Activated naive CD8-positive, alpha-beta T cell treated with anti-CD3 and anti-CD28 coated beads, Interleukin-2, amount 50 U/mL, for 24 hours (primary cell): Measurements from ENCODE around the gene MDM1.

Experiments
- ATAC-seq: fragments of 150-1000 bp; cut with Tn5 transposase; one replicate; pipeline ENCODE4 v1.10.0; 2021
- DNase-seq: peaks from one replicate; pipeline ENCODE4 v3.0.0; 2021
- H3K27ac Mint-ChIP-seq: one replicate; pipeline ENCODE4 v1.8.0; 2021; ENCODE audit warnings: mild to moderate bottlenecking, mixed read lengths
- H3K27me3 Mint-ChIP-seq: one replicate; pipeline ENCODE4 v1.8.0; 2021; ENCODE audit warnings: mixed read lengths
- H3K36me3 Mint-ChIP-seq: one replicate; pipeline ENCODE4 v1.8.0; 2021; ENCODE audit warnings: low read depth, mixed read lengths
- H3K4me1 Mint-ChIP-seq: one replicate; pipeline ENCODE4 v1.8.0; 2021; ENCODE audit warnings: mixed read lengths
- H3K4me3 Mint-ChIP-seq: one replicate; pipeline ENCODE4 v1.8.0; 2021; ENCODE audit warnings: mild to moderate bottlenecking, moderate library complexity, mixed read lengths
- H3K9me3 Mint-ChIP-seq: one replicate; pipeline ENCODE4 v1.8.0; 2021; ENCODE audit warnings: mixed read lengths

Gene MDM1

DNA sequence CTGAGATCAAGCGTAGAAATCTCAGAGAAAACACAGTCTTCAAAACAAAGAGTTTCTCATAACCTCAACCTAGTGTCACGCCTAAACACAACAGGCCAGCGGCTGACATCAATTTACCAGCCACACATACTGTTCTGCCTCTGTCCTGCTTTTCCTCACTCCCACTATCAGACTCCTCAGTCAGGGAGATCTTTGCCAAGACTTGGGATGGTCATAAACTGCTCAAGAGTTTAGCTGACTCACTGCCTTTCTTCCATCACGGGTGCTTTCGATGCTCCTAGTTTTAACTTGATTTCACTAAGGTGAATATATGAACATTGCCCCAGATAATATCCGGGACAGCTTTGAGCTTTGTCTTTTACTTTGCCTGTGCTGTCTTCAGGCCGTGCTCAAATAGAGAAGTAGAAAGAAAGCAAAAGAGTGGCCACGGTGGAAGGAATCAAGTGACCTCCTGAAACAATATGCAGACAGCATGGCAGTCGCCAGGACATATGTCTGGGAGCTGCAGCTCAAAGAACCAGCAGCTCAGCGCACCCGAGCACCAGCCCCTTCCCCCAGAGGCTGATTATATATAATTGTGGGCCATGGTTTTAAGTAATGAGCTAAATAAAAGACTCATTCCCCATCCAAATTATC, 12.1 kb downstream of the MDM1 start:
- H3K27ac Mint-ChIP-seq = no peak overlapping the region
- no peaks in the 10 kb centered on the region for H3K27me3 Mint-ChIP-seq
- H3K36me3 Mint-ChIP-seq = peaks cover 5% of the 10 kb centered on the region
- no peaks in the 10 kb centered on the region for H3K4me1 Mint-ChIP-seq
- ATAC-seq = no peak
- no peak overlapping the region for H3K4me3 Mint-ChIP-seq
- no peak for DNase-seq
- no peaks in the 10 kb centered on the region for H3K9me3 Mint-ChIP-seq

DNA sequence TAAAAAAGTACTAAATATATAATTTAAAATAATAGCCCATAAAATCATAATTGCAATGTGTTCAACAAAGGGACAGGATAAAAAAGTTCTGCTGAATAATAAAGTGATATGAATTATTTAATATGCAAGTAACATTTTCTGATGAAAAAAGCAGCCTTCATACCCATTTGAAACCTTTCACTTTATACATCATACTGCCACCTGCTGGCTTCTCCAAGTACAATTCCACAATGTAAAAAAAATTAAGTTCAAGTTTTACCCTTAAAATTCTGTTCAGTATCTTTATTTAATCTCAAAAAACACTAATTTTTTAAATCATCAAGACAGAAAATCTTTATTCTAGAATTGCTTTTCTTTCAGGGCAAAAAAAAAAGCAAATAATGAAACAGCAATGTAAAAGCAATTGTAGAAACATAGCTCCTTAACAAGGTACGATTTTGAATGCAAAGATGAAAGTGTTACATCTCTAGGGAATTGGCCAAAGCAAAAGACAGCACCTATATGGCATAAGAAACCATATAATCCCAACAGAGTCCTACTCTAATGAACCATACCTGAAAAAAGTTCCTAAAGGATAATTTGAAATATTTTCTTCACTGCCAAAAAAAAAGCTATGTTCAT, 15.0 kb downstream of the MDM1 start:
- no peak for ATAC-seq
- Mint-ChIP-seq H3K4me1 (no peaks in the 10 kb centered on the region), H3K4me3 (no peak overlapping the region), H3K9me3 (no peaks in the 10 kb centered on the region), H3K27ac (no peak overlapping the region), H3K27me3 (no peaks in the 10 kb centered on the region), H3K36me3 (peaks cover 4% of the 10 kb centered on the region)
- peak; percentile 54 for DNase-seq

DNA sequence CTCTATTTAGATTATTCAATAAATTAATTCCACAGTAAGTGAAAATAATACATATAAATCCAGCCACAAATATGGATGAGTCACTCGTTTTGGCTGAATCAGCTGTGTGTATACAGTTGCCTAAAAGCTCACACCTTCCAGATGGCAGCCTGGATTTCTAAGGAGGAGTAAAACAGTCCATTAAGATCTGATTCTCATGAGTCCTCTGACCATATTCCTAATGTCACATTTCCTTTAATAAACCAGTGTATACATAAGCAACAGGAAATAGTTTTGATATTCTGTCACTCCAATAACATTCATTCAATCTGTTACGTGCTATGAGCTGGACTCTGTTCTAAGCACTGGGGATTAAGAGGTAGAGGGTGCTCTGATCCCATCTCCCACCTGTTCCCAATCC, 21.8 kb downstream of the MDM1 start:
- Mint-ChIP-seq H3K27ac (no peak overlapping the region), H3K9me3 (no peaks in the 10 kb centered on the region), H3K36me3 (peaks cover 35% of the 10 kb centered on the region), H3K4me3 (no peak overlapping the region), H3K4me1 (peaks cover 9% of the 10 kb centered on the region), H3K27me3 (no peaks in the 10 kb centered on the region)
- no peak for DNase-seq
- ATAC-seq = no peak

DNA sequence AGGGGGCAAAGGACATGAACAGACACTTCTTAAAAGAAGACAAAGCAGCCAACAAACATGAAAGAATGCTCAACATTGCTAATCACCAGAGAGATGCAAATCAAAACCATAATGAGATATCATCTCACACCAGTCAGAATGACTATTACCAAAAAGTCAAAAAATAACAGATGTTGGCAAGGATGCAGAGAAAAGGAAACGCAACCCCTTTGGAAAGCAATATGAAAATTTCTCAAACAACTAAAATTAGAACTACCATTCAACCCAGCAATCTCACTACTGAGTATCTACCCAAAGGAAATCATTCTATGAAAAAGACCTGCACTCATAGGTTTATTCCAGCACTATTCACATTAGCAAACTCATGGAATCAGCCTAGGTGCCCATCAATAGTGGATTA, 25.6 kb downstream of the MDM1 start:
- no peaks in the 10 kb centered on the region for H3K9me3 Mint-ChIP-seq
- H3K27me3 Mint-ChIP-seq = no peaks in the 10 kb centered on the region
- H3K4me3 Mint-ChIP-seq = no peak overlapping the region
- no peak for DNase-seq
- peaks cover 42% of the 10 kb centered on the region for H3K36me3 Mint-ChIP-seq
- no peak for ATAC-seq
- no peak overlapping the region for H3K27ac Mint-ChIP-seq
- peaks cover 9% of the 10 kb centered on the region for H3K4me1 Mint-ChIP-seq

DNA sequence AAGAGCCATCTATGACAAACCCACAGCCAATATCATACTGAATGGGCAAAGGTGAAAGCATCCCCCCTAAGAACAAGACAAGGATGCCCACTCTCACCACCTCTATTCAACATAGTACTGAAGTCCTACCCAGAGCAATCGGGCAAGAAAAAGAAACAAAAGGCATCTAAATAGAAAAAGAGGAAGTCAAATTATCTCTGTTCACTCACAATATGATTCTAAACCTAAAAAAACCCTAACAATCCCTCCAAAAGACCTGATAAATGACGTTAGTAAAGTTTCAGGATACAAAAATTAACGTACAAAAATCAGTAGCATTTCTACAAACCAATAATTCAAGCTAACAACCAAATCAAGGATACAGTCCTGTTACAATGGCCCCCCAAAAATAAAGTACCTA, 26.9 kb downstream of the MDM1 start:
- H3K9me3 Mint-ChIP-seq = peaks cover 2% of the 10 kb centered on the region
- no peaks in the 10 kb centered on the region for H3K27me3 Mint-ChIP-seq
- DNase-seq (no peak), ATAC-seq (no peak)
- peaks cover 54% of the 10 kb centered on the region for H3K36me3 Mint-ChIP-seq
- no peak overlapping the region for H3K27ac Mint-ChIP-seq
- no peak overlapping the region for H3K4me3 Mint-ChIP-seq
- H3K4me1 Mint-ChIP-seq = peaks cover 9% of the 10 kb centered on the region

DNA sequence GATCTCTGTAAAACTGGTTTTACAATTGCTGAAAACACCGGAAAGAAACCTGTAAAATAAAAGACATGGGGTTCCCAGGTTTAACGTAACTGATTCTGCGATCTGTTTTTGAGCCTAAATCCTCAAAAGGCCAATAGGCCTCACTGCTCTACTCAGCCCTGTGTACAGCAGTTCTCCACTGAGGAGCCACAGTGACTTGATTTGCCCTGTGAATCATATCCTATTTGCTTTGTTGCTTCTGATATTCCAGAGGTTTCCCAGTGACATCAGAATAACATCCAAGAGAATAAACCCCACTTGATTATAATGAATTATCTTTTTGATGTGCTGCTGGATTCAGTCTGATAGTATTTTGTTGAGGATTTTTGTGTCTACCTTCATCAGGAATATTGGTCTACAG, 27.5 kb downstream of the MDM1 start:
- peaks cover 9% of the 10 kb centered on the region for H3K4me1 Mint-ChIP-seq
- DNase-seq = no peak
- peaks cover 61% of the 10 kb centered on the region for H3K36me3 Mint-ChIP-seq
- no peak for ATAC-seq
- no peak overlapping the region for H3K27ac Mint-ChIP-seq
- no peaks in the 10 kb centered on the region for H3K27me3 Mint-ChIP-seq
- H3K4me3 Mint-ChIP-seq = no peak overlapping the region
- peaks cover 8% of the 10 kb centered on the region for H3K9me3 Mint-ChIP-seq

DNA sequence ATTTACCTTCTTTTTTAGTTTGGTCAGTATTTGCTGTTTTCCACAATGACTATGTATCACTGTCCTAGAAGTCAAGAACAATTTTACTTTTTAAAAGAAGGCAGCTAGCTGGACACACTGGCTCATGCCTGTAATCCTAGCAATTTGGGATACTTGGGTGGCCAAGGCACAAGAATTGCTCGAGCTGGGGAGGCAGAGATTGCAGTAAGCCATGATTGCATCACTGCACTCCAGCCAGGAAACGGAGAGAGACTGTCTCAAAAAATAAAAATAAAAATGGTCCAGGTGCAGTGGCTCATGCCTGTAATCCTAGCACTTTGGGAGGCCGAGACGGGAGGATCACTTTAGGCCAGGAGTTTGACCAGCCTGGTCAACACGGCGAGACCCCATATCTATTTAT, 28.3 kb downstream of the MDM1 start:
- Mint-ChIP-seq H3K4me3 (no peak overlapping the region), H3K9me3 (peaks cover 15% of the 10 kb centered on the region), H3K27me3 (no peaks in the 10 kb centered on the region), H3K27ac (no peak overlapping the region), H3K4me1 (peaks cover 12% of the 10 kb centered on the region), H3K36me3 (peaks cover 62% of the 10 kb centered on the region)
- ATAC-seq (no peak), DNase-seq (no peak)

DNA sequence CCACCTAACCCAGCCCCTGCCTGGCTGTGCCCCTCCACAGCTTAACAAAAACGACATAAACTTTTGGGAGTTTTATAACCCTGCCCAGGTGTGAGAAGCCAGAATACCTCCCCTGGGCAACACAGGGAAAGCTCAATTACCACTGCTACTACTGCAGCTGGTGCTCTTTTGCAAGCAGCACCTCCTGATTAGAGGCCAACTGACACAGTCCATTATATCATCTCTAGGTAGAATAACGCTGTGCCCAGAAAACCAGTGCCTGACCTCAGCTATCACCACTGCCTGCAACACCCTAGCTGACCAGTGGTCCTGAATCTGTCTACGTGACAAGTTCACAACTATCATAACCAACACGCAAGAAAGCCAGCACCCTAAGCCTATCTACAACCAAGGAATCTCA, 34.2 kb downstream of the MDM1 start:
- Mint-ChIP-seq H3K9me3 (peaks cover 15% of the 10 kb centered on the region), H3K4me1 (peaks cover 11% of the 10 kb centered on the region), H3K36me3 (peaks cover 51% of the 10 kb centered on the region), H3K4me3 (no peak overlapping the region), H3K27ac (no peak overlapping the region), H3K27me3 (no peaks in the 10 kb centered on the region)
- DNase-seq (no peak), ATAC-seq (no peak)

DNA sequence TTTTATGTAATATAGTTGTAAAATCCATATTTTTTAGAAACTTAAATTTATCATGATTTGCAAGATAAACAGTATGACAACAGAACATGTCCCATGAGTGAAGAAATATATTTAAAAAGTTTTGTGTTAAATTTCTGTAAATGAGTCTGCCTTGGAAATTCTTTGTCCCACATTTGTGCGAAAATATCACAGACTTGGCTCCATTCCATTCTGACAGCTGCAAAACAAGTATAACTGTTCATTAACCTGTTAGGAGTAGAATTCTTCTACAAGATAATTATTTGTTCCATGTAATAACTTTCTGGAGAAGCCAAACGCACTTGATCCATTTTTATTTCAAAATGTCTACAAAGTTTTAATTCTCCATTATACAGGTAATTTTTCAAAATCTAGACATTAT, 37.9 kb downstream of the MDM1 start:
- Mint-ChIP-seq H3K36me3 (peaks cover 22% of the 10 kb centered on the region), H3K27ac (no peak overlapping the region), H3K9me3 (peaks cover 3% of the 10 kb centered on the region), H3K4me3 (no peak overlapping the region), H3K4me1 (peaks cover 43% of the 10 kb centered on the region), H3K27me3 (no peaks in the 10 kb centered on the region)
- ATAC-seq (no peak), DNase-seq (no peak)

DNA sequence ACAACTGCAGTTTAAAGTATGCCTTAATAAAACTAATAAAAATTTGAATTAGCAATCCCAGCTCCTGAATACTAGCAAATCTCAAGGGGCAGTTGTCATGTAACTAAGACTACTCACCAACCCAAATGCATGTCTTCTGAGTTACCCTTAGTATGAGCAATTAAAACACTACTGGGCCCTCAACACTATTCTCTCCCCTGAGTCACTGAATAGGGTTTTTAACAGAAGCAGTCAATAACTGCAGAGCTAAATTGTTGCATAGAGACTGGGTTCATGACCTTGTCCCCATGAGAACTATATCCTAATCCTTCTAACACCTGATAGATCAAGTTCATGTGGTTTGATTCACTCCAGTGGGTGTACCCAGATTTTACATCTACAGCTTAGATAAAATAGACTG, 38.8 kb downstream of the MDM1 start:
- no peaks in the 10 kb centered on the region for H3K27me3 Mint-ChIP-seq
- H3K9me3 Mint-ChIP-seq = peaks cover 2% of the 10 kb centered on the region
- peaks cover 15% of the 10 kb centered on the region for H3K36me3 Mint-ChIP-seq
- peaks cover 43% of the 10 kb centered on the region for H3K4me1 Mint-ChIP-seq
- H3K27ac Mint-ChIP-seq = no peak overlapping the region
- no peak for DNase-seq
- H3K4me3 Mint-ChIP-seq = no peak overlapping the region
- ATAC-seq = no peak

DNA sequence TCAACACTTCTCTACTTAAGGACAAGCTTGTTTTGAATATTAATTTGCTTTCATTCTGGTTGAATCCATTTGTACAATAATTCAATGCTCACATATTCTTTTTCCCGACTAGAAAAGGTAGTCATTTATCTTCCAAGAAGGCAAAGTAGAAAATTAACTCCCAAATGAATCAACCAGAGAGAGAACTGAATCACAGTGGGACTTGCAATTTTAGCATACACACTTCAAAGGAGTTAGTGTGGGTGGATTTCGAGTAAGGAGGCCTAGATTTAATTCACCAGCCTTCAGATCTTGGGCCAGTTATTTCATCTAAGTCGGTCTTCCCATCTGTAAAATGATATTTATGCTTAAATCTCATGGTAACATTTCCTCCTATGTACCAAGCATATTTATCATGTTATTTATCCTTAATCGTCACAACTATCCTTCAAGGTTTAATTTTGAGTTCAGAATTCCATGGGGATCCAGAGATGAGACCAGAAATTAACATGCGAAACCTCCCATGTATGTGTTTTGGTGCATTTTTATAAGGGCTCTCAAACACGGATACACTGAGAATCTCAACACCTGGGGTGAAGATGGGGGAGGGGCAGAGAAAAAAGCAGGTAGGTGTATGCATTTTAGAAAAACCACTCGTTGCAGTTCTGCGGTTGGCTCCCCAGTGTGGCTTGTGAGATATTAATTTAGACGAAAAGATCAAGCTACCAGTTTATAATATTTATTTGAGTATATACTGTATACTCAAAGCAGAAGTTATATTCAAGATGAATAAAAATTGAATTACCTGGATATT, 39.8 kb downstream of the MDM1 start:
- Mint-ChIP-seq H3K36me3 (peaks cover 15% of the 10 kb centered on the region), H3K4me3 (no peak overlapping the region), H3K9me3 (peaks cover 3% of the 10 kb centered on the region), H3K27me3 (no peaks in the 10 kb centered on the region), H3K27ac (no peak overlapping the region), H3K4me1 (peaks cover 45% of the 10 kb centered on the region)
- DNase-seq (no peak), ATAC-seq (no peak)

DNA sequence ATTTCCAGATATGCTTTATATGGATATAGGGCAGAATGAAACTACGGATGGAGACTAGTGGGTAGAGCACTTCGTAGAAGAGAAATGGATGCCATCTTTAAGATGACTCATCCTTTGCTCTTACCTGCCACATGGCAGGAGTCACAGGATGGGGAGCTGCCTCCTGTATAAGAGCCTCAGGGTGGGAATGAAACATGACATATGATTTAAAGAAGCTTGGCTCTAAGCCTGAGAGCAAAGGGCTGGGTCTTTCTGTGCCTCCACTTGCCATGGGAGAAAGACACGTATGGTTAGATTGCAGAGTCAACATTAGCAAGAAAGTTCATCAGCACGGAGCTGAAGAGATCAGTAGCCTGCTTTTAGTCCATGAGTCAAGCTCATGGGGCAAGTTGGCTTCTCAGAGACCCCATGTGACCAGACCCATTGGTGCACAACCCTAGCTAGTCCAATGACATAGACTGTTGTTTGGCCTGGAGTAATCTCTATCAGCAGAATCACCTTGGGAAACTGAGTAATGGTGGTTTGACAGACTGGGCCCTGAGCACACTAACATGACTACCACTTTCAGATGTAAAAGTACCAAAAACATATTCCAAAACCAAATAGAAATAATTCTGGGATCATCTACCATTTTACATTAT, 40.6 kb downstream of the MDM1 start:
- DNase-seq = no peak
- Mint-ChIP-seq H3K27me3 (no peaks in the 10 kb centered on the region), H3K27ac (no peak overlapping the region), H3K4me3 (no peak overlapping the region), H3K4me1 (peaks cover 49% of the 10 kb centered on the region), H3K36me3 (peaks cover 13% of the 10 kb centered on the region), H3K9me3 (peaks cover 3% of the 10 kb centered on the region)
- peak; percentile 17 for ATAC-seq

DNA sequence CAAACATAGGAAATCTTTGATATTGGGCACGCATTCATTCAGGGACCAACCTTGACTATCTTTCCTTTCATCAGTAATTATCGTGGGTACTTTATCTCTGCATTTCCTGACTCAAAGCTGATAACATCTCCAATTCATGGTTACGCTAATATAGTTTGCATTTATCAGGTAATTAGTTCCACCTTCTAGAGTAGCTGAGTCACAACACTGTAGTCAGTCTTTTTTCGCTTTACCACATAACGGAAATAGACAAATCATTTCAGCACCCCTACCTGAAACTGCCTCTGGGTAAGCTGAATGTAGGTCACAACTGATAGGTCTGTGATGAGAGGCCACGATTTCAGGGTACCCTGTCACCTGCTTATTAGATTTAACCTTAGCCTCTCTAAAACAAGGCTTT, 42.0 kb downstream of the MDM1 start:
- peak; percentile 96 for ATAC-seq
- H3K4me3 Mint-ChIP-seq = no peak overlapping the region
- peaks cover 3% of the 10 kb centered on the region for H3K9me3 Mint-ChIP-seq

DNA sequence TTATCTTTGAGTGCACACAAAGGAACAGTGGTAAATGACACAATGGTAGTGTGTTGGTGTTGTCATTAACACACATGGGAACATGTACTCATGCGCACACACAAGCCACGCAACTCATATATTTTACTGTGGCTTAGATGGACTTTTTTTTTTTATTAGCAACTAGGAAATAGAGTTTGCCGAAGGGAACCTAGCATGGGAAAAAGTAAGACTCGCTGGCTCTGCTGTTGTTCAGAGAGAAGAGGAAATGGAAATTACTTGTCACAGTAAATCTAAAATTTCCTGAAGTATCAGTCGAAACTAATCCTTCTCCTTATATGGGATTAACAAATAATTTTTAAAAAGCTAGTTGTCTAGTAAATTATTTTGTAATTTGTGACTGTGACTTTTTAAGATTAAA, 45.1 kb downstream of the MDM1 start:
- no peak for DNase-seq
- peaks cover 1% of the 10 kb centered on the region for H3K36me3 Mint-ChIP-seq
- no peak overlapping the region for H3K4me3 Mint-ChIP-seq
- peaks cover 51% of the 10 kb centered on the region for H3K4me1 Mint-ChIP-seq
- no peak for ATAC-seq
- peaks cover 7% of the 10 kb centered on the region for H3K27me3 Mint-ChIP-seq
- peaks cover 3% of the 10 kb centered on the region for H3K9me3 Mint-ChIP-seq
- H3K27ac Mint-ChIP-seq = no peak overlapping the region

More for the DNA sequence above, 42.0 kb downstream of the MDM1 start:
- DNase-seq = no peak
- H3K27ac Mint-ChIP-seq = peak overlapping the region; percentile 75
- peaks cover 5% of the 10 kb centered on the region for H3K36me3 Mint-ChIP-seq
- peaks cover 49% of the 10 kb centered on the region for H3K4me1 Mint-ChIP-seq
- H3K27me3 Mint-ChIP-seq = peaks cover 3% of the 10 kb centered on the region

DNA sequence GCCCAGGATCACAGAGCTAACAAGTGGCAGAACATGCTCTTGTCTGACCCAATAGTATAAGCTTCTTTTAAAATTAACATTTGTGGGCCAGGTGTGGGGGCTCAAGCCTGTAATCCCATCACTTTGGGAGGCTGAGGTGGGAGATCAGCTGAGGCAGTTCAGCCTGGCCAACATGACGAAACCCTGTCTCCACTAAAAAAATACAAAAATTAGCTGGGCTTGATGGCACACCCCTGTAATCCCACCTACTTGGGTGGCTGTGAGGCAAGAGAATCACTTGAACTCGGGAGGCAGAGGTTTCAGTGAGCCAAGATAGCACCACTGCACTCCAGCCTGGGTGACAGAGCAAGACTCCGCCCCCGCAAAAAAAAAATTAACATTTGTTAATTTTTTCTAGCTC, 45.8 kb downstream of the MDM1 start:
- Mint-ChIP-seq H3K4me1 (peaks cover 51% of the 10 kb centered on the region), H3K9me3 (peaks cover 3% of the 10 kb centered on the region), H3K27ac (no peak overlapping the region), H3K4me3 (no peak overlapping the region), H3K36me3 (no peaks in the 10 kb centered on the region), H3K27me3 (peaks cover 7% of the 10 kb centered on the region)
- no peak for DNase-seq
- no peak for ATAC-seq
